Measurements from ENCODE around the gene VPREB3. TPM values are rescaled to one million over a fixed set of nuclear protein-coding genes. Genes with fewer than 3 reads are reported as not detected.

Gene VPREB3
- total and polyA plus RNA-seq, 12 donors: 2.2 to 42.2 (median 19.4) TPM

DNA sequence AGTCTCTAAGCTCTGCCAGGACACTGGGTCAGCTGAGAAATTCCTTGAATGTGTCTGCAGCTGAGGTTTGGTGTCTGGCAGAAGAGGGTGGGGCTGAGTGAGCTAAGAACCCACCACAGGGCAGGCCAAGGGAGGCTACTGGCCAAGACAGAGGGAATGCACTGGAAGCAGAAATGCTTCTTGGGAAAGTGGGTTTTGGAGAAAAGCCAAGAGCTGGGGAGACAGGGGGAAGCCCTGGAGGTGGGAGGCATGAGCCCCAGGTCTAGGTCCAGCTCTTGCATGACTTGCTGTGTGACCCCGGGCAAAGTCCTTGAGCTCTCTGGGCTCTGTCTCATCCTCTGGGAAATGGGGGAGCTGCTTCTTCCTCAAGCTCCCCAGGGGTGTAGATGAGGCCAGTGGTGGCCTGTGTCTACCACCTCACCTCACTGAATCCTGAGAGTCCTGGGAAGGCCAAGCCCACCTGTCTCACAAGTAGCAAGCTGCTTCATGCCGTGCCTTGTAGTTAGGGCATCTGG is 20.8 kb upstream of the VPREB3 start:
- Histone ChIP-seq H3K27ac (no peak overlapping the region), H3K4me3 (no peak overlapping the region), H3K27me3 (no peaks in the 10 kb centered on the region), H3K4me1 (replicated peaks in 1 of 2) (peaks cover 0 to 6% of the 10 kb centered on the region in 2 donors), H3K36me3 (replicated peaks in 1 of 2) (no peaks in the 10 kb centered on the region), H3K9me3 (replicated peaks in 1 of 3) (no peaks in the 10 kb centered on the region)
- no peak for TF ChIP-seq POLR2A (IDR thresholded peaks at IDR 0.05)
- TF ChIP-seq, protein P1, sequence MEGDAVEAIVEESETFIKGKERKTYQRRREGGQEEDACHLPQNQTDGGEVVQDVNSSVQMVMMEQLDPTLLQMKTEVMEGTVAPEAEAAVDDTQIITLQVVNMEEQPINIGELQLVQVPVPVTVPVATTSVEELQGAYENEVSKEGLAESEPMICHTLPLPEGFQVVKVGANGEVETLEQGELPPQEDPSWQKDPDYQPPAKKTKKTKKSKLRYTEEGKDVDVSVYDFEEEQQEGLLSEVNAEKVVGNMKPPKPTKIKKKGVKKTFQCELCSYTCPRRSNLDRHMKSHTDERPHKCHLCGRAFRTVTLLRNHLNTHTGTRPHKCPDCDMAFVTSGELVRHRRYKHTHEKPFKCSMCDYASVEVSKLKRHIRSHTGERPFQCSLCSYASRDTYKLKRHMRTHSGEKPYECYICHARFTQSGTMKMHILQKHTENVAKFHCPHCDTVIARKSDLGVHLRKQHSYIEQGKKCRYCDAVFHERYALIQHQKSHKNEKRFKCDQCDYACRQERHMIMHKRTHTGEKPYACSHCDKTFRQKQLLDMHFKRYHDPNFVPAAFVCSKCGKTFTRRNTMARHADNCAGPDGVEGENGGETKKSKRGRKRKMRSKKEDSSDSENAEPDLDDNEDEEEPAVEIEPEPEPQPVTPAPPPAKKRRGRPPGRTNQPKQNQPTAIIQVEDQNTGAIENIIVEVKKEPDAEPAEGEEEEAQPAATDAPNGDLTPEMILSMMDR (IDR thresholded peaks at IDR 0.05): no peak
- DNase-seq: no peak
- 71 to 77% (median 76%) methylated on average over 2 of the region's 2 CpGs for WGBS, 4 donors
- intact Hi-C loops (cut with DNase I): no loop called here

DNA sequence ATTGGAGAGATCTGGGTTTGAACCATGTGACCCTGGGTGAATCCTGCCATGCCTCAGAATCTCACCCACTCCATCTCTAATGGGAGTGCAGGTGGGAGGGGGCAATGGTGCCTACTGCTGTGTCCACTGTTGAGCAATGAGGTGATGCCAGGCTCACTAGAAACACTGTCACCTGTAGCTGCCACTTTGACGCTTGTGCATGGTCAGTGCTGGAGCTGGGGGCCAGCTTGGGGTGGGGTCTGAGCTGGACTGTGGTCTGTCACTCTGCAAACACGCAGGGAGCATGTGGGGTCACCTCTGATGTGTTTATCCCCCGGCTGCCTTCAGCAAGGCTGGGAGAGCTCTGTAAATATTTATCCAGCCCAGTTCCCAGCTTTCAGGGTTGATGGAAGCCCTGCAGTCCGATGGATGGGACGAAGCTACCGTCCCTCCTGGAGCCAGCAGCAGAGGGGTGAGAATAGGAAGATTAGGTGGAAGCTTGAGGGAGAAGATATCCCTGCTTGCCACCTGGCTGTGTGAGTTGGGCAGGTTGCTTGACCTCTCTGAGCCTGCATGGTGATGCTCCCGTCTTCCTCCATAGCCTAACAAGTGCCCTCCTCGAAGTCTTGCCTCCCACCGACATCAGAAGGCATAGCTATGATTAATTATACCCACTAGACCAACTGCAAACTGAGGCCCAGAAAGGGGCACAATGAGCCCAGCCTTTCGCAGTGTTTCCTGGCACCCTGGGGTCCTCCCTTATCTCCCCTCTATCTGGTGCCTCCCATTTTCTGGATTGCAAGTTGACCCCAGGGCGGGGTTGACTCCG is 20.1 kb upstream of the VPREB3 start:
- no peak for DNase-seq
- intact Hi-C loops (cut with DNase I): no loop called here
- no peak overlapping the region for H3K27ac ChIP-seq

GRCh38 chr22:23773483-23774113 is 19.4 kb upstream of the VPREB3 start:
- no peak for DNase-seq
- Histone ChIP-seq H3K36me3 (replicated peaks in 1 of 2) (no peaks in the 10 kb centered on the region), H3K4me1 (replicated peaks in 1 of 2) (peaks cover 0 to 10% of the 10 kb centered on the region in 2 donors), H3K4me3 (peak overlapping the region in 1 of 4 donors; percentile 67), H3K27me3 (no peaks in the 10 kb centered on the region), H3K9me3 (replicated peaks in 1 of 3) (no peaks in the 10 kb centered on the region), H3K27ac (no peak overlapping the region)
- 72 to 83% (median 75%) methylated on average over 5 to 7 of the region's 7 CpGs for WGBS, 4 donors
- intact Hi-C loops (cut with DNase I): no loop called here
- TF ChIP-seq, protein P1 (IDR thresholded peaks at IDR 0.05): no peak
- no peak for TF ChIP-seq POLR2A (IDR thresholded peaks at IDR 0.05)

More for the DNA sequence above, 20.1 kb upstream of the VPREB3 start:
- no peaks in the 10 kb centered on the region for H3K36me3 ChIP-seq (replicated peaks in 1 of 2)
- H3K27me3 ChIP-seq: no peaks in the 10 kb centered on the region
- no peaks in the 10 kb centered on the region for H3K9me3 ChIP-seq (replicated peaks in 1 of 3)
- no peak overlapping the region for H3K4me3 ChIP-seq
- TF ChIP-seq, protein P1 (IDR thresholded peaks at IDR 0.05): no peak
- no peak for TF ChIP-seq POLR2A (IDR thresholded peaks at IDR 0.05)
- WGBS, 4 donors: 64 to 89% (median 77%) methylated on average over 5 to 12 of the region's 12 CpGs
- peaks cover 0 to 6% of the 10 kb centered on the region in 2 donors for H3K4me1 ChIP-seq (replicated peaks in 1 of 2)

All from adrenal gland (tissue), 12 donors.